Activated CD8-positive, alpha-beta memory T cell treated with anti-CD3 and anti-CD28 coated beads, Interleukin-2, amount 10 ng/mL, durations not matched to agents 7 days and 5 days (primary cell): ENCODE measurements around the gene CHMP1B. TPM values are rescaled to one million over a fixed set of nuclear protein-coding genes. Genes with fewer than 3 reads are reported as not detected.

ENCODE experiments used
- ATAC-seq: fragments of 150-1000 bp; cut with Tn5 transposase; one replicate; pipeline ENCODE4 v1.10.0; 2021; ENCODE audit warnings: moderate library complexity
- CTCF ChIA-PET: fragments of 350-600 bp; sonication (Branson Sonifier 250); formaldehyde crosslinking; loops from one replicate; lab custom pipeline; 2021; ENCODE audit warnings: antibody characterized with exemption; lab: Charles Lee
- DNase-seq: peaks from one replicate; pipeline ENCODE4 v3.0.0-alpha.2; 2020
- H3K27ac Mint-ChIP-seq: one replicate; pipeline ENCODE4 v1.8.0; 2021; ENCODE audit warnings: mild to moderate bottlenecking, mixed read lengths
- H3K27me3 Mint-ChIP-seq: one replicate; pipeline ENCODE4 v1.8.0; 2021; ENCODE audit warnings: mixed read lengths
- H3K36me3 Mint-ChIP-seq: one replicate; pipeline ENCODE4 v1.8.0; 2021; ENCODE audit warnings: mild to moderate bottlenecking, mixed read lengths
- H3K4me1 Mint-ChIP-seq: one replicate; pipeline ENCODE4 v1.8.0; 2021; ENCODE audit warnings: mixed read lengths
- H3K4me3 Mint-ChIP-seq: one replicate; pipeline ENCODE4 v1.8.0; 2021; ENCODE audit warnings: mild to moderate bottlenecking, moderate library complexity, mixed read lengths
- H3K9me3 Mint-ChIP-seq: one replicate; pipeline ENCODE4 v1.8.0; 2022; ENCODE audit warnings: low read depth, mixed read lengths
- total RNA-seq, 2 experiments: library from RNA; stranded (reverse); gene quantifications; one replicate each; pipeline ENCODE4 v1.2.3, GENCODE V29; 2021

CHMP1B gene
- total RNA-seq, 2 experiments from 2014 or later, result 23.4 to 27.1 TPM

DNA sequence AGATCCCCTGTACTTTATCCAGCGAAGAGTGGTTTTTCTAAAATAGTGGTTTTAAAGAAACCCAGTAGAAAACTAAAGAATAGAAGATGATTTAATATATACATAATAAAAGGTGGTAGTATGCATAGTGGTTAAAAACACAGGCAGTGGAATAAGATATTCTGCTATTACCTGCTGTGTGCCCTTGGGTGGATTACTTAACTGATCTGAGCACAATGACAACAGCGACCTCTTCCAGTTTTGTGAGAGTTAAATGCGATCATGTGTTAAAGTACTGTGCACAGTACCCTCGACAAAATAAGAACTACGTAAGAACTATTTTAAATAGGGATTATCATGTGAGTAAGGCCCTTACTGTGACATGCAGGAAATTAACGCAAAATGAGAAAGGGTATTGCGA is 30.0 kb upstream of the CHMP1B start:
- no peaks in the 10 kb centered on the region for H3K9me3 Mint-ChIP-seq
- H3K27me3 Mint-ChIP-seq, result peaks cover 11% of the 10 kb centered on the region
- CTCF ChIA-PET, result no interaction called here
- no peak overlapping the region for H3K27ac Mint-ChIP-seq
- H3K36me3 Mint-ChIP-seq, result no peaks in the 10 kb centered on the region
- H3K4me3 Mint-ChIP-seq, result no peak overlapping the region
- no peaks in the 10 kb centered on the region for H3K4me1 Mint-ChIP-seq
- DNase-seq (no peak), ATAC-seq (no peak)

DNA sequence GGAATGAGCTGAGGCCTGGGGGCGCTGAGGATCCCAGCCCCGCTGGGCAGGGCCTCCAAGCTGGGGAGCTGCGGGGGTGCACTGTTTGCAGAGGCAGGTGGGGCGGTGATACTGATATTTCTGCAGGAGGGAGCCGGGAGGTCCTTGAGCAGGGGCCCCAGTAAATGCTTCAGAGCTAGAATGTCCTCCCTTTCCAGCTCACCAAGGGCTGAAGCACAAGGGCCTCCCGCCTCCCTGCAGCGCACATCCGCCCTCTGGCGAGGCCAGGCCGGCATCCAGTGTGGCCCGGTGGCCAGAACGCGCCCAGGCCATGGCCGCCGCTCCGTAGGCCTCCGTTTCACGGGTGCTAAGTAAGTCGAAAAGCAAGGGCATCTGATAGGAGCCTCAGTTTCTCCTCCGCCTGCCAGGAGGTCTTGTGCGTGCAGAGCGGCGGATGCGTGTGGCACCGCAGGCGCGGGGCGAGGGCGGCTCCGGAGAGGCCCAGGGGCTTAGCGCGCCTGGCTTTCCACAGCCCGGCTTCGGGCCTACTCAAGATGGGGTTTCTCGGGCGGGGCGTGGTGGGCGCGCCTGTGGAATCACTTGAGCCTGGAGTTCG is 29.5 kb upstream of the CHMP1B start:
- no peak overlapping the region for H3K4me3 Mint-ChIP-seq

DNA sequence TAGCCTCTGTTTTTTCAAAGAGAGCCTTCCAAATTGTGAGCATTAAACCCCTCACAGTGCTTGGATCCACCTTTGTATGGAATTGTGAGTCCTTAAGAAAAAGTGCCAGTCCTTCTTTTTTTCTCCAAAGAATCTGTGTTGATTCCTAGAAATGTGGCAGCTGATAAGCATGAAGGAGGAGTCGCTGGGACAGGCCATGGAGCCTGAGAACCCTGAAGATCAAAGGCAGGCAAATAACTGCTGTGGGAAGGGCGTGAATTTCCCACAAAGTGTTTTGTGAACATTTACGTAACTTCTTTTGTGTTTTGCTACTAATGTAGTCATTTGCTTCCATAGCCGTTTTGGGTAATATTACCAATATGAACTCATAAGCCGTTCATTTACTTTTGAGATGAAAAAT is 27.7 kb upstream of the CHMP1B start:
- ATAC-seq (no peak), DNase-seq (no peak)
- CTCF ChIA-PET, result no interaction called here
- H3K4me1 Mint-ChIP-seq, result no peaks in the 10 kb centered on the region
- no peaks in the 10 kb centered on the region for H3K9me3 Mint-ChIP-seq
- H3K27ac Mint-ChIP-seq, result no peak overlapping the region
- H3K4me3 Mint-ChIP-seq, result no peak overlapping the region
- peaks cover 4% of the 10 kb centered on the region for H3K27me3 Mint-ChIP-seq
- H3K36me3 Mint-ChIP-seq, result no peaks in the 10 kb centered on the region

More for the DNA sequence above, 29.5 kb upstream of the CHMP1B start:
- ATAC-seq (no peak), DNase-seq (no peak)
- CTCF ChIA-PET, result no interaction called here
- peaks cover 11% of the 10 kb centered on the region for H3K27me3 Mint-ChIP-seq
- no peaks in the 10 kb centered on the region for H3K36me3 Mint-ChIP-seq
- H3K4me1 Mint-ChIP-seq, result no peaks in the 10 kb centered on the region
- H3K27ac Mint-ChIP-seq, result no peak overlapping the region
- H3K9me3 Mint-ChIP-seq, result no peaks in the 10 kb centered on the region

DNA sequence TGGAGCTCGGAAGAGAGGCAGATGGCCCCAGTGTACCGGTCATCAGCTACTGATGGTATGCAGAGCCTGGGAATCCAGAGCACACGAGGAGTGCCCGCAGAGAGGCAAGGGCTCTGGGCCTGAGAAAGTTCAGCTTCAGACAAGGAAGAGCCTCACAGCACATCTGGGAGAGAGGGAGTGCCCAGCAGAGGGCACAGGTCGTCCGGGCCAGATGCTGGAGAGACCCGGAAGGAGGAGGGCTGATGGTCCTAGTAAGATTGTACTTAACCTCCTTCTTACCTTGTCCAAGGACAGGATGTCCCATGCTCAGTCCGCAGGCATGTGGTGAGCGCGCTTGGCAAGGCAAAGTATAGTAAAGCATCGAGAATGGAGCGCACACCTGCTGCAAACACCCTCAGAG is 24.4 kb upstream of the CHMP1B start:
- Mint-ChIP-seq H3K36me3 (no peaks in the 10 kb centered on the region), H3K4me3 (no peak overlapping the region), H3K4me1 (peaks cover 2% of the 10 kb centered on the region), H3K9me3 (no peaks in the 10 kb centered on the region), H3K27me3 (no peaks in the 10 kb centered on the region), H3K27ac (no peak overlapping the region)
- CTCF ChIA-PET, result interaction anchor here (0.7 kb wide), 1 partner anchor 12 kb away, joined by 3 read pairs; no protein-coding TSS in a partner anchor
- ATAC-seq, result no peak
- DNase-seq, result no peak

DNA sequence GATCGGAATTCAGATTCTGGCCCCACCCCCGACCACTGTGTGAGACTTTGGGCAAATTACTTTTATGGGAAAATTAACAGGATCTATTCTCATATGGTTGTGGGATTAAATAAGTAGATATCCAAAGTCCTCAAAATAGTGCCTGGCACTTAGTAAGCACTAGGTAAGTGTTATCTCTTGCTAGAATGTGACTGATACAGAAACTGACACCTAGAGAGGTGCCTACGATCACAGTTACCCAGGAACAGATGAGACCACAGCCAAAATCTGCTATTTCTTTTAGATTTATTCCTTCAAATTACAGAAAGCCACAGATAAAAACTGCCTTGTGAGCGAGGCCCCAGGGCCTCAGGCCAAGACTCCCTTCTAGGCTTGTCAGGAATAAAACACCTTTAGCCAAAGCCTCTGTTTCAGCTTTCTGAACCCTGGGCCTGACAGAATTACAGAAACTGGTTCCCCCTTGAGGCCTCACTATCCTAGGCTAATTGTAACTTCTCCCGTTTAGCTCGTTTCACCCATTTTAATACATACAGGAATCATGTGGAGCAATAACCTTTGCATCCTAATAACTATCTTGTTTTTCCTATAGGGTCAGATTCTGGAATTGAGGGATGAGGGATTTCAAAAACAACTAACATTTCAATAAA is 22.3 kb upstream of the CHMP1B start:
- H3K27me3 Mint-ChIP-seq, result no peaks in the 10 kb centered on the region
- H3K4me1 Mint-ChIP-seq, result peaks cover 2% of the 10 kb centered on the region
- H3K36me3 Mint-ChIP-seq, result no peaks in the 10 kb centered on the region
- CTCF ChIA-PET, result interaction anchor here (1.2 kb wide), 1 partner anchor 96 kb away, joined by 5 read pairs; no protein-coding TSS in a partner anchor
- H3K4me3 Mint-ChIP-seq, result no peak overlapping the region
- ATAC-seq (peak; percentile 67), DNase-seq (no peak)
- no peaks in the 10 kb centered on the region for H3K9me3 Mint-ChIP-seq
- no peak overlapping the region for H3K27ac Mint-ChIP-seq

GRCh38 chr18:11830585-11830984 is 20.6 kb upstream of the CHMP1B start:
- no peak for ATAC-seq
- Mint-ChIP-seq H3K9me3 (no peaks in the 10 kb centered on the region), H3K27me3 (no peaks in the 10 kb centered on the region)

DNA sequence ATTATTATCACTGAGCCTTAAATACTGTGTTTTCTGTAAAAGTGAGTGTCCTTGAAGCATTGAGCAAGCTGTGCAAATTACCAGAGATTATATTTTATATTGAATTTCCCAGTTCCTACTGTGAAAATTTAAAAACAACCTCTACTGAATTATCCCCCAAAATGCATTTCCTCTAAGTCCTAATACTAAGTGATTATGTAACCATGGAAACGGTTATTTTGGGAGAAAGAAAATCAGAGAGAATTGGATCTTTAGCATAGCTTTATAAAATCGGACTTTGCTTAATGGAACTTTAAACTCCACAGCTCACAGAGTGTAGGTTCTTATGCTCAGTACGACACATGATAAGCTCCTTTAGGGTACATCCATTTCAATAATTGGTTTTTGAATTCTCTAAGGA is 19.3 kb upstream of the CHMP1B start:
- ATAC-seq (no peak), DNase-seq (no peak)
- Mint-ChIP-seq H3K4me3 (no peak overlapping the region), H3K27ac (no peak overlapping the region), H3K9me3 (no peaks in the 10 kb centered on the region), H3K27me3 (no peaks in the 10 kb centered on the region), H3K4me1 (peaks cover 2% of the 10 kb centered on the region), H3K36me3 (no peaks in the 10 kb centered on the region)
- CTCF ChIA-PET, result no interaction called here

More at GRCh38 chr18:11830585-11830984, 20.6 kb upstream of the CHMP1B start:
- DNase-seq, result no peak
- no peak overlapping the region for H3K27ac Mint-ChIP-seq
- CTCF ChIA-PET, result no interaction called here
- no peaks in the 10 kb centered on the region for H3K36me3 Mint-ChIP-seq
- H3K4me3 Mint-ChIP-seq, result no peak overlapping the region
- H3K4me1 Mint-ChIP-seq, result peaks cover 2% of the 10 kb centered on the region

DNA sequence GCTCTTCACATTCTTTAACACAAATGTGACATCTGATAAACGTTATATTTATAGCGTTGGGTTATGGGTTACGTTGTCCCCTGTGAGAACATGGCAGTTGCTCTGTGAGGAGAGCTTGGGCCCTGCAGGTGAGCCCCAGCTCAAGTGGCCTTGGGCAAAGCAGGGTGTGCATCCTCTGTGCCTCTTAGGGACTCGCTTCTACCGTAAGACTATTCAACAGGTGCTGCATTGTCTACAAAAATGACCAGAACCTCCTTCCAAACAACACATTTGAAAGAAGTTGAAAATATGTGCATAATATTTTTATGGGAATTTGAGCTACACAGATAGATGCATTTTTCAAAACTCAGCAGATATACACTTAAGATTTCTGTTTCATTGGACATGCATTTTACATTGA is 16.4 kb upstream of the CHMP1B start:
- ATAC-seq, result no peak
- Mint-ChIP-seq H3K4me1 (no peaks in the 10 kb centered on the region), H3K27ac (no peak overlapping the region), H3K27me3 (peaks cover 3% of the 10 kb centered on the region), H3K36me3 (no peaks in the 10 kb centered on the region), H3K4me3 (no peak overlapping the region), H3K9me3 (no peaks in the 10 kb centered on the region)
- CTCF ChIA-PET, result interaction anchor here (0.5 to 1.6 kb wide), 2 partner anchors 14 to 1048 kb away, joined by 3 to 4 read pairs; no protein-coding TSS in a partner anchor
- DNase-seq, result no peak

GRCh38 chr18:11839556-11839955 is 11.7 kb upstream of the CHMP1B start:
- DNase-seq (no peak), ATAC-seq (no peak)
- Mint-ChIP-seq H3K4me3 (no peak overlapping the region), H3K27ac (no peak overlapping the region), H3K9me3 (no peaks in the 10 kb centered on the region), H3K36me3 (no peaks in the 10 kb centered on the region), H3K4me1 (no peaks in the 10 kb centered on the region), H3K27me3 (peaks cover 5% of the 10 kb centered on the region)
- CTCF ChIA-PET, result interaction anchor here (1.0 to 1.3 kb wide), 2 partner anchors 13 to 98 kb away, joined by 3 to 4 read pairs; no protein-coding TSS in a partner anchor

GRCh38 chr18:11840493-11840892 is 10.7 kb upstream of the CHMP1B start:
- no peak overlapping the region for H3K27ac Mint-ChIP-seq
- CTCF ChIA-PET, result no interaction called here
- H3K4me3 Mint-ChIP-seq, result no peak overlapping the region
- no peaks in the 10 kb centered on the region for H3K9me3 Mint-ChIP-seq
- DNase-seq (no peak), ATAC-seq (no peak)
- peaks cover 5% of the 10 kb centered on the region for H3K27me3 Mint-ChIP-seq
- no peaks in the 10 kb centered on the region for H3K36me3 Mint-ChIP-seq
- H3K4me1 Mint-ChIP-seq, result no peaks in the 10 kb centered on the region

DNA sequence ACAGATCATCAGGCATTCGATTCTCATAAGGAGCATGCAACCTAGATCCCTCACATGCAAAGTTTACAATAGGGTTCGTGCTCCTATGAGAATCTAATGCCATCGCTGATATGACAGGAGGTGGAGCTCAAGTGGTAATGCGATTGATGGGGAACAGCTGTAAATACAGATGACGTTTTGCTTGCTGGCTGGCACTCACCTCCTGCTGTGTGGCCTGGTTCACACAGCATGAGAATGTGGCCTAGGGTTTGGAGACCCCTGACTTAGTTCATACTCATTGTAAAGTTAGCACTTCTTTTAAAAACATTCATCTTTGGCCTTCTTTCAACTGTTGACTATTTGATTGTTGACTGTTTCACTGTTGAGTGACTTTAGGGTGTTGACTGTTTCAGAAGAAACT is 8.7 kb upstream of the CHMP1B start:
- CTCF ChIA-PET, result no interaction called here
- H3K4me1 Mint-ChIP-seq, result no peaks in the 10 kb centered on the region
- H3K27me3 Mint-ChIP-seq, result peaks cover 5% of the 10 kb centered on the region

DNA sequence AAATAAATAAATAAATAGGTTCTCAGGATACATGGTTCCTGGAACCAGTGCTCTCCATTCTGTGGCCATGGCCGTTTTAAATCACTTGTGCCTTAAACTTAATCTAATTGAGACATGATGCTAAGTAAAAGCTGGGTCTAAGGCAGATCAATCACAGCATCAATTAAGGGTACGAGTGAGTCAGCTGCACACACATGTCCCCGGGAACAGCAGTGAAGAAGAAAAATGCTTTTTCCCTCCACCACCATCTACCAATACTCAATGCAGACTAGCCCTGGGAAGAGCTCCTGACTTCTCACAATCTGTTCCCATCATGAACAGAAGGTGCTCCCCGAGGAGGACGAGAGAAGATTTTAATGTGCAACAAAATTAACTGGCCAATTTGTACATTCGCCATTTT is 6.8 kb upstream of the CHMP1B start:
- H3K9me3 Mint-ChIP-seq, result no peaks in the 10 kb centered on the region
- H3K27me3 Mint-ChIP-seq, result peaks cover 2% of the 10 kb centered on the region
- no peak overlapping the region for H3K27ac Mint-ChIP-seq
- no peaks in the 10 kb centered on the region for H3K36me3 Mint-ChIP-seq
- no peak overlapping the region for H3K4me3 Mint-ChIP-seq
- ATAC-seq (no peak), DNase-seq (no peak)
- CTCF ChIA-PET, result no interaction called here
- no peaks in the 10 kb centered on the region for H3K4me1 Mint-ChIP-seq

More for the DNA sequence above, 8.7 kb upstream of the CHMP1B start:
- H3K4me3 Mint-ChIP-seq, result no peak overlapping the region
- ATAC-seq (no peak), DNase-seq (no peak)
- no peak overlapping the region for H3K27ac Mint-ChIP-seq
- no peaks in the 10 kb centered on the region for H3K9me3 Mint-ChIP-seq
- H3K36me3 Mint-ChIP-seq, result no peaks in the 10 kb centered on the region

DNA sequence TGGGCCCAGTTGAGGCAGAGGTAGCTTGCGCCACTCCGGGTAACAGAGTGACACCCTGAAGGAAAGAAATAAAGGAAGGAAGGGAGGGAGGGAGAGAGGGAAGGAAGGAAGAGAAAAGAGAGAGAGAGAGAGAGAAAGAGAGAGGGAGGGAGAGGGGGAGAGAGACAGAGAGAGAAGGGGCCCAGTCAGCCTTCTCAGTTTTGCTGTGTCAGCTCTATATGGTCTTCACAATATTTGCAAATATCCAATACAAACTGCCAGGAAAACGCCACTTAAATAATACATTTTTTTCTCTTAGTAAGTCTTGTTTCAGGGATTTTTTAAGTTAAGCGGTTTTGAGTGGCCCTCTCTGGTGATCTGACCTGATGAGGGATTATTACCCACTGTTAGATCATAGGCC is 5.6 kb upstream of the CHMP1B start:
- no peak overlapping the region for H3K4me3 Mint-ChIP-seq
- H3K27me3 Mint-ChIP-seq, result peaks cover 2% of the 10 kb centered on the region
- CTCF ChIA-PET, result no interaction called here
- DNase-seq (no peak), ATAC-seq (no peak)
- H3K27ac Mint-ChIP-seq, result no peak overlapping the region
- no peaks in the 10 kb centered on the region for H3K36me3 Mint-ChIP-seq
- H3K4me1 Mint-ChIP-seq, result peaks cover 10% of the 10 kb centered on the region
- no peaks in the 10 kb centered on the region for H3K9me3 Mint-ChIP-seq

DNA sequence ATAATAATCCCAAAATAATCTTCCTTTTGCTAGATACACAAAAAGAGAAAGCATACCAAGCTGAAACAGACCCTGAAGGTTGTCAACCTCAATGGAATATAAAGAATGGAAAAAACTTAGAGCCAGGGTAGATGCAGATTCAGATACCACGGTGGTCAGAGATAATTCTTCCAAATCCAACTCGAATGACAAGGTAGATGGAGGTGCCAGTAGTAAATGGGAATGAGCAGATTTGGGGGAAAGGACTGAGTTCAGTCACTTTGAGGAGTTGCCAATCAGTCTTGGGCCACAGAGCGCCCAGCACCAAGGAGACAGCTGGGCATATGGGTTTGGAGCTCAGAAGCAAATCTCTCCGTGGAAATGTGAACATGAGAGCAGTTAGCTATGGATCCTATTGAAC is 3.4 kb upstream of the CHMP1B start:
- Mint-ChIP-seq H3K4me3 (no peak overlapping the region), H3K27me3 (peaks cover 2% of the 10 kb centered on the region), H3K9me3 (no peaks in the 10 kb centered on the region), H3K27ac (no peak overlapping the region), H3K4me1 (peaks cover 16% of the 10 kb centered on the region), H3K36me3 (peaks cover 2% of the 10 kb centered on the region)
- DNase-seq (no peak), ATAC-seq (no peak)
- CTCF ChIA-PET, result interaction anchor here (1.6 kb wide), 1 partner anchor 13 kb away, joined by 4 read pairs; no protein-coding TSS in a partner anchor
